ENCODE results near the gene SMKR1. TPM values are rescaled to one million over a fixed set of nuclear protein-coding genes. Genes with fewer than 3 reads are reported as not detected.

SMKR1 gene
- total RNA-seq, 1 donor from 2014 or later = 0.56 TPM

GRCh38 chr7:129496653-129497052, 5.7 kb upstream of the SMKR1 start:
- DNase-seq (ENCODE audit: low spot score) = no peak
- Histone ChIP-seq H3K79me2 (ENCODE audit: low read depth) (no peaks in the 10 kb centered on the region), H3F3A (ENCODE audit: low read depth) (no peaks in the 10 kb centered on the region), H3K27ac (no peak overlapping the region), H3K9ac (no peak overlapping the region), H3K27me3 (peaks cover 16% of the 10 kb centered on the region), H3K4me1 (no peaks in the 10 kb centered on the region), H3K4me3 (no peak overlapping the region), H3K36me3 (no peaks in the 10 kb centered on the region), H3K9me3 (ENCODE audit: low read depth) (no peaks in the 10 kb centered on the region), H4K20me1 (ENCODE audit: low read depth) (no peaks in the 10 kb centered on the region), H3K4me2 (no peak overlapping the region), H2AFZ (replicated peaks) (no peak overlapping the region)
- Mint-ChIP-seq H3K27me3 (ENCODE audit: insufficient read depth, low read depth) (peaks cover 7% of the 10 kb centered on the region), H3K4me3 (no peak overlapping the region), H3K4me1 (peaks cover 7% of the 10 kb centered on the region), H3K27ac (no peak overlapping the region), H3K36me3 (no peaks in the 10 kb centered on the region), H3K9me3 (no peaks in the 10 kb centered on the region)
- TF ChIP-seq EZH2phosphoT487 (IDR thresholded peaks at IDR 0.05) = no peak
- no peak for TF ChIP-seq CTCF (IDR thresholded peaks at IDR 0.05)
- TF ChIP-seq EZH2 (IDR thresholded peaks at IDR 0.05) = no peak

GRCh38 chr7:129497156-129497555, 5.2 kb upstream of the SMKR1 start:
- TF ChIP-seq EZH2 (IDR thresholded peaks at IDR 0.05) (no peak), CTCF (IDR thresholded peaks at IDR 0.05) (no peak), EZH2phosphoT487 (IDR thresholded peaks at IDR 0.05) (no peak)
- Histone ChIP-seq H3K4me2 (no peak overlapping the region), H3K36me3 (no peaks in the 10 kb centered on the region), H3K4me3 (no peak overlapping the region), H2AFZ (replicated peaks) (no peak overlapping the region), H3K4me1 (no peaks in the 10 kb centered on the region), H3K9ac (no peak overlapping the region), H3F3A (ENCODE audit: low read depth) (no peaks in the 10 kb centered on the region), H3K27ac (no peak overlapping the region), H3K27me3 (peaks cover 21% of the 10 kb centered on the region), H3K79me2 (ENCODE audit: low read depth) (no peaks in the 10 kb centered on the region), H4K20me1 (ENCODE audit: low read depth) (no peaks in the 10 kb centered on the region), H3K9me3 (ENCODE audit: low read depth) (no peaks in the 10 kb centered on the region)
- no peak overlapping the region for H3K4me3 Mint-ChIP-seq
- H3K9me3 Mint-ChIP-seq = no peaks in the 10 kb centered on the region
- no peak for DNase-seq (ENCODE audit: low spot score)
- peaks cover 7% of the 10 kb centered on the region for H3K27me3 Mint-ChIP-seq (ENCODE audit: insufficient read depth, low read depth)
- no peak overlapping the region for H3K27ac Mint-ChIP-seq
- no peaks in the 10 kb centered on the region for H3K36me3 Mint-ChIP-seq
- H3K4me1 Mint-ChIP-seq = peaks cover 9% of the 10 kb centered on the region

GRCh38 chr7:129498021-129498420, 4.3 kb upstream of the SMKR1 start:
- no peaks in the 10 kb centered on the region for H3K36me3 ChIP-seq
- no peaks in the 10 kb centered on the region for H4K20me1 ChIP-seq (ENCODE audit: low read depth)
- no peaks in the 10 kb centered on the region for H3K4me1 ChIP-seq
- H3K27ac ChIP-seq = no peak overlapping the region
- H3K9me3 ChIP-seq (ENCODE audit: low read depth) = no peaks in the 10 kb centered on the region
- no peak overlapping the region for H3K4me3 Mint-ChIP-seq
- H3K9ac ChIP-seq = no peak overlapping the region
- peaks cover 7% of the 10 kb centered on the region for H3F3A ChIP-seq (ENCODE audit: low read depth)
- no peaks in the 10 kb centered on the region for H3K9me3 Mint-ChIP-seq
- H3K27me3 Mint-ChIP-seq (ENCODE audit: insufficient read depth, low read depth) = peaks cover 7% of the 10 kb centered on the region
- H3K27me3 ChIP-seq = peaks cover 29% of the 10 kb centered on the region
- H3K36me3 Mint-ChIP-seq = no peaks in the 10 kb centered on the region
- no peak overlapping the region for H3K4me3 ChIP-seq
- H3K79me2 ChIP-seq (ENCODE audit: low read depth) = no peaks in the 10 kb centered on the region
- TF ChIP-seq EZH2 (IDR thresholded peaks at IDR 0.05) = no peak
- no peak for TF ChIP-seq CTCF (IDR thresholded peaks at IDR 0.05)
- TF ChIP-seq EZH2phosphoT487 (IDR thresholded peaks at IDR 0.05) = no peak
- H2AFZ ChIP-seq (replicated peaks) = no peak overlapping the region
- no peak overlapping the region for H3K4me2 ChIP-seq
- H3K4me1 Mint-ChIP-seq = peaks cover 9% of the 10 kb centered on the region
- peak overlapping the region; percentile 14 for H3K27ac Mint-ChIP-seq
- no peak for DNase-seq (ENCODE audit: low spot score)
